Measurements from ENCODE around the gene BHLHE40.
"Not testable (repeated sequence)": the region's sequence is repeated elsewhere in the genome, so short reads cannot be mapped to it uniquely, and the experiment has no call there.

The BHLHE40 gene

DNA sequence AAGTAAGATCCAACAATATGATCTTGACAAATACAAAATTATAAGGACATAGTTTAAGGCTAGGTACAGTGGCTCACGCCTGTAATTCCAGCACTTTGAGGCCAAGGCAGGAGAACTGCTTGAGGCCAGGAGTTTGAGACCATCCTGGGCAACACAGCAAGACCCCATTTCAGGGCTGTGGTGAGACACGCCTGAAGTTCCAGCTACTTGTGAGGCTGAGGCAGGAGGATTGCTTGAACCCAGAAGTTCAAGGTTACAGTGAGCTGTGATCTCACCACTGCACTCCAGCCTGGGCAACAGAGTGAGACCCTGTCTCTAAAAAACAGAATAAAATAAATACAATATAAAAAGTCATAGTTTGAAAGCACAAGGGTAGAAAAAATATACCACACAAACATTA is 17.4 kb upstream of the BHLHE40 start:
- not testable (repeated sequence) for DNase-seq (ENCODE audit: low spot score)

DNA sequence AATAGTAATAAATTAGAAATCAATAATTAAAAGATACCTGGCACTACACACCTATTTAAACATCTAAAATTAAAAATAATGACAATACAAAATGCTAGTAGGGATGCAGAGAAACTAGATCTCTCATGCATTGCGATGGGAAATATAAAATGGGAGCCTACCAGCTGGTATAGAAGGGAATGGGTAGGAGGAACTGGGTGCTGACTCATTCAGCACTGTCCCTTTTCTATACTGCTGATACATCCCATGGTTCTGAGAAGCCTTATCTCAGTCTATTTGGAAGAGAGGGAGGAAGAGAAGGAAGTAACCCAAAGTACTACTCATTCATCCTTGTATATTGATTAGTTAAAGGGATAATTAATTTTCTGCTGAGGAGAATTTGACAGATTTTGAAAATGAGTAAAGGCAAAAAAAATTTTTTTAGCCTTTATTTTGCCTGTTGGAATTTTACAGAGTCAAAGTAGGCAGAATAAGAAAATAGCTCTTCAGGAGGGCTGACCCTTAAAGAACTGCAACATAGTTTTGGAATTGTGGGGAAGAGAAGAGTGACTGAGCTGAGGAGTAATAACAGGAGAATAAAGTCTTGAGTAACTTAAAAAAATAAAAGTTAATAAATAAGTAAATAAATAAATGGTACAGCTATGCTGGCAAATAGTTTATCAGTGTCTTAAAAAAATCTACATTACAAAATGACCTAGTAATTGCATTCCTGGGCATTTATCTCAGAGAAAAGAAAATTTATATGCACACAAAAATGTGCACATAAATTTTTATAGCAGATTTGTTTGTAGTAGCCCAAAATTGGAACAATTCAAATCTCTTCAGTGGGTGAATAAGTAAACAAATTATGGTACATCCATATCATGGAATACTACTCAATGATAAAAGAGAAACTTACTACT is 15.3 kb upstream of the BHLHE40 start:
- DNase-seq (ENCODE audit: low spot score): no peak

DNA sequence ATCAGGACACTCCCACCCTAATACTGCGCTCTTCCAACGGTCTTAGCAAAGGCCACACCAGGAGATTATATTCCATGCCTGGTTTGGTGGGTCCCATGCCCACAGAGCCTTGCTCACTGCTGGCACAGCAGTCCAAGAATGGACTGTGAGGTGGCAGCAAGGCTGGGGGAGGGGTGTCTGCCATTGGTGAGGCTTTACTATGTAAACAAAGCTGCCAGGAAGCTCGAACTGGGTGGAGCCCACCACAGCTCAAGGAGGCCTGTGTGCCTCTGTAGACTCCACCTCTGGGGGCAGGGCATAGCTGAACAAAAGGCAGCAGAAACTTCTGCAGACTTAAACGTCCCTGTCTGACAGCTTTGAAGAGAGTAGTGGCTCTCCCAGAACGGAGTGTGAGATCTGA is 13.2 kb upstream of the BHLHE40 start:
- DNase-seq (ENCODE audit: low spot score): not testable (repeated sequence)

DNA sequence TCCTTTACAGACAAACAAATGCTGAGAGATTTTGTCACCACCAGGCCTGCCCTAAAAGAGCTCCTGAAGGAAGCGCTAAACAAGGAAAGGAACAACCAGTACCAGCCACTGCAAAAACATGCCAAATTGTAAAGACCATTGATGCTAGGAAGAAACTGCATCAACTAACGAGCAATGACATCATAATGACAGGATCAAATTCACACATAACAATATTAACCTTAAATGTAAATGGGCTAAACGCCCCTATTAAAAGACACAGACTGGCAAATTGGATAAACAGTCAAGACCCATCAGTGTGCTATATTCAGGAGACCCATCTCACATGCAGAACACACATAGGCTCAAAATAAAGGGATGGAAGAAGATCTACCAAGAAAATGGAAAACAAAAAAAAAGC is 11.6 kb upstream of the BHLHE40 start:
- not testable (repeated sequence) for DNase-seq (ENCODE audit: low spot score)

DNA sequence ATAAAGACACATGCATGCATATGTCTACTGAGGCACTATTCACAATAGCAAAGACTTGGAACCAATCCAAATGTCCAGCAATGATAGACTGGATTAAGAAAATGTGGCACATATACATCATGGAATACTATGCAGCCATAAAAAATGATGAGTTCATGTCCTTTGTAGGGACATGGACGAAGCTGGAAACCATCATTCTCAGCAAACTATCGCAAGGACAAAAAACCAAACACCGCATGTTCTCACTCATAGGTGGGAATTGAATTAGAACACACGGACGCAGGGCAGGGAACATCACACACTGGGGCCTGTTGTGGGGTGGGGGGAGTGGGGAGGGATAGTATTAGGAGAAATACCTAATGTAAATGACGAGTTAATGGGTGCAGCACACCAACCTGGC is 7.8 kb upstream of the BHLHE40 start:
- DNase-seq (ENCODE audit: low spot score): not testable (repeated sequence)

DNA sequence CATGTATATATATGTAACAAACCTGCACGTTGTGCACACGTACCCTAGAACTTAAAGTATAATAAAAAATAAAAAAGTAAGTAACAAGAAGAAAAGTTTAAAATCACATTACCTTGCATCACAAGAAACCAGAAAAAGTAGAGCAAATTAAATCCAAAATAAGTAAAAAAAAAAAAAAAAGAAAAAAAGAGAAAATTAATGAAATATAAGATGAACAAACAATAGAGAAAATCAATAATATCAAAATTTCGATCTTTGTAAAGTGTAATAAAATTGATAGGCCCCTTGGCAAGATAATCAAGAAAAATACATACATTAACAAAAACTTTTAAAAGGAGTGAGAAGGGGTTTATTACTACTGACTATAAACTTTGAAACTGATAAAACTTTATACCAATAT is 7.4 kb upstream of the BHLHE40 start:
- no peak for DNase-seq (ENCODE audit: low spot score)

DNA sequence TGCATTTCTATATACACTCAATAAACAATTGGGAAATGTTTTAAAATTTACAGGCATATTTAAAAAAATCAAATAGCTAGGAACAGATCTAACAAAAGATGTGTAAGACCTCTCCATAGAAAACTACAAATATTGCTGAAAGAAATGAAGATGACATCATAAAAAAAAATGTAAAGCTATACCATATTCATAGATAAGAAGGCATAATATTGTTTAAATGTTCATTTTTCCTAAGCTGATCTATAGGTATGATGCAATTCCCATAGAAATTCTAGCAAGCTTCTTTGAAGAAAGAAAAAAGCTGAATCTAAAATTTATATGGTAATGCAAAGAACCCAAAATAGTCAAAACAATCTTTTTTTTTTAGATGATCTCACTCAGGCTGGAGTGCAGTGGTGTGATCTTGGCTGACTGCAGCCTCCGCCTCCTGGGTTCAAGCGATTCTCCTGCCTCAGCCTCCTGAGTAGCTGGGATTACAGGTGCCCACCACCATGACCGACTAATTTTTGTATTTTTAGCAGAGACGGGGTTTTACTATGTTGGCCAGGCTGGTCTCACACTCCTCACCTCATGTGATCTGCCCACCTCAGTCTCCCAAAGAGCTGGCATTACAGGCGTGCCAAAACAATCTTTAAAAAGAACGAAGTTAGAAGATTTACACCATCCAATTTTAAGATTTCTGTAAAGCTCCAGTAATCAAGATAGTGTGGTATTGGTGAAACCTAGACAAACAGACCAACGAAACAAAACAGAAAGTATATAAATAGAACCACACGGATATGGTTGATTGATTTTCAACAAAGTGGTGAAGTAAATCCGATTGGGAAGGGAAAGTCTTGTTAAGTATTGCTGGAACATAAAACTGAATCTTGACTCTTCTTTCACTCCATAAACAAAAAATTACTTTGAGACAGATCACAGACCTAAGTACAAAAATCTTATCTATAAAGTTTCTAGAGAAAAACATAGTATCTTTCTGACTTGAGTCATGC is 6.3 kb upstream of the BHLHE40 start:
- no peak for DNase-seq (ENCODE audit: low spot score)

DNA sequence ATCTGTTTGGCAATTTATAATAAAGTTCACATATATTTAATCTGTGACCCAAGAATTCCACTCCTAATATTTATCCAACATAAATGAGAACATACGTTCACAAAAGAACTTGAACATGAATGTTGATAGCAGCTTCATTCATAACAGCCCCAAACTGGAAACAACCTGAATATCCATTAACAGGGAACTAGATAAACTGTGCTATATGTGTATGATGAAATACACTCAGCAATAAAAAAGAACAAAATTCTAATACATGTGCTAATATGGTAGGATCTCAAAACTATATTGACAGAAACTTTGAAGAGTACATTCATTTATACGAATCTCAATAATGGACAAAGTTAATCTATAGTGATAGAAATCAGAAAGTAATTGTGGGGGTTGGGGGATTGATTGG is 5.1 kb upstream of the BHLHE40 start:
- no peak for DNase-seq (ENCODE audit: low spot score)

DNA sequence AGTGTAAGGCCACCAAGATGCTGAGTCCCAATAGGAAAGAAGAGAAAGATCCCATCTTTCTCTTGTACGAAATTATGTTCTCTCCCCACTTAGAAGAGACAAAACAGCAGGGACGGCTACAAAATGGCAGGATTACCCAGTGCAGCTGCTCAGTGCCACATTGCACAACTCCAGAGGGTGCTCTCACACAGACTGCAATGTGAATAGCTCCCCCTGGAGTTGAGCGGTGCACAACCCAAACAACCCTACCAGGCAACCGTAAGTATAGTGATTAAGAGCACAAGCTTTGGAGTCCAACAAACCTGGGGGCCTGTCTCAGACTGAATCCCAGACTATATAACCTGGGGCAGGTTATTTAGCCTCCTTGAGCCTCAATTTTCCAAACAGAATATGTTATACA is 3.1 kb upstream of the BHLHE40 start:
- DNase-seq (ENCODE audit: low spot score): peak; percentile 55

DNA sequence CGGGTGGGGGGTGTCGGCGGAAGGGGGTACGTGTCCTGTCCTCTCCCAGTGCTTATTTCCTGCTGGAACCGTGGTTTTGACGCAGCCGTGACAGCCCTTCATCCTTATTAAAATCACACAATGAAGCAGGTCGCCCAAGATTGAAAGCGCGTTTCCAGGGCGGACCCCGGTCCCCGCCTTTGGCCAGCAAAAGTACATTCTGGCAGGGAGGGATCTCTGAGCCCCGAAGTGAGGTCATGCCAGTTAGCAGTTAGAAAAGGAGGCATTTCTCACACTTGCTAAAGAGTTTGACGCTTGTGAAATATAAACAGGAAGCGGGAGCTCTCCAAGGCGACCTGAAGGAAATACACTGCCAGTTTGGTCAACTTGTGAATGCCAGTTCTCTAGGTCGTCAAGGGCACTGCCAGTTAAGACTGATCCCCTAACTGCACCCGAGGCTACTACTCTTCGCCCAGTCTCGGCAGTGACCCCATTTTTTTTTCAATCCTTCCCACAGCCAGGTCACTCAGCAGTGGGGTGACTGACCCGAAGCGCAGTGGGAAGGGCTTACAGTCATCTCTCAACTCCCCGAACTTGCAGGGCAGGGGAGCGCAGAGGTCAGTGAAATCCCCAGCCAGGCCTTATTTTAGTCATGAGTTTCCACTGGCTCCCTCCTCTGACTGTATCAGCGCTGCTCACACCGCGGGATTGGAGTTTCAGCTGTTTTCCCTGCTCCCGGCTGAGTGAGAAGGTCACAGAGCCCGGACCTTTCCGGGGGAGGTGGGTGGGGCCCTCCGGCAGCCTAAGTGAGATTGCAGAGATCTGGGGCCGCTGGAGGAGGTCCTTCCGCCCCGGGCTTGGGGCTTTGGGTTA is 2.0 kb upstream of the BHLHE40 start:
- DNase-seq (ENCODE audit: low spot score): peak; percentile 82

DNA sequence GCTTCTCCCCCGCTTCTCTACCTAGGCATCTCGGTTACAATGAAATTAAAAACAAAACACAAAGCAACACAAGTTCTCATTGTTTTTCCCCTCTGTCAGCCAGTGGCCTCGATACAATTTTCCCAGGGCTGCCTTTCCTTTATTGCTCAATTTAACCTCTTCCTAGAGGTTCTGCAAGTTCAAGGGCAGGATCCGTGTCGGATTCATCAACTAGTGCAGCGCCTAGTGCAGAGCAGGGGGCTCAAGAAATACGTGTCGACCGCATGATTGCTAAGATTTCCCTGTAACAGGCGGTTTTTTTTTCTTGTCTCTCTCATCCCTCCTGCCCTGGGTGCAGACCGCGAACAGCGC is 1.4 kb upstream of the BHLHE40 start:
- DNase-seq (ENCODE audit: low spot score): no peak

DNA sequence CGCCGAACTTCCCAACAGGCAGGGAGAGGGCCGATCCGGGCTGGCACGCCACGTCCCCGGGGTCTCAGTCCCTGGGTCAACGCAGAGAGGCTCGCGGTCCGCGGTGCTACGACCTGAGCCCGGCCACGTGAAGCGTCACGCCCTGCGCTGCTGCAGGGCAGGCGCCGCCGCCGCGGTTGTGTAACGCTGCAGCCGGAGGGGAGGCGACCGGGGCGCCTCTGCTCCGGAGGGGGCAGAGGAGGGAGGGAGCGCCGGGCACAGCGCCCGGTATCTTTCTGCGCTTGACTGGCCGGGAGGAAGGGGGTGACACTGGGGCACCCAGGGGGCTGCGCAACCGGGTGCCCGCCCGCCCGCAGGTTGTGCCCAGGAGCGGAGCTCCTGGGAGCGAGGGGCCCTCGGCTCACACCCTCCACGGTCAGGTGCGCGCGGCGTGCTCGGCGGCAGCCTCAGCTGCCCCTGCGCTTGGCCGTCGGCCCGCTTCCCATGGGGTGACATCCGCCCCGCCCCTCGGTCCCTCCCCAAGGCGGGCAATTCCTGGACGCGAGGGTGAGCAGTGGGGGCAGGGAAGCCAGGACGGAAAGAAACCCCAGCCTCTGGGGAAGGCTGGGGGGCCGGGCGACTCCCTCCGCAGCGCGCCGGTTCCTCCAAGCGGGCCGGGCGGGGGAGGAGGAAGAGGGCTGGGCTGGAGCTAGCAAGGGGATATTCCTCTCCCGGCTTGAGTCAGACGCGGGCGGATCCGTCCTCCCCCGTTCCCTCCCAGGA is 852 bp upstream of the BHLHE40 start:
- peak; percentile 94 for DNase-seq (ENCODE audit: low spot score)

DNA sequence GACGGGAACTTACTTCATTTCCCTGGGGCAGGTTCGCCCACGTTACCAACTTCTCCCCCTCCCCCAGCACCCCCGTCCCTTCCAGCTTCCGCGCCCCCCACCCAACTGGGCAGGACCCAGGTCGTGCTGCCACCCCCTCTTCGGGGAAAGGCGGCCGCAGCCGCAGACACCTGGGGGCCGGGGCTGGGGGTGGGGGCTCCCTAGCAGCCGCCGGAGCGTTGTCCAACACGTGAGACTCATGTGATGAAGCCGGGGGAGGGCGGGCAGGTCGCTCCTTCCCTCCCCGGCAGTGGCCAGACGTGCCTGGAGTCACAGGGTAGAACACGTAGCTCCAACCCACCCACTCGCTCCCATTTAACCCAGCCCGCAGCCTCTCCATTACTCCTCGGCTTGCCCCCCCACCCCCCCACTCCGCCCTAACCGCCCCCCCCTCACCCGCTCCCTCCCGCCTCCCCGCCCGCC is 240 bp upstream of the BHLHE40 start:
- DNase-seq (ENCODE audit: low spot score): peak; percentile 95

DNA sequence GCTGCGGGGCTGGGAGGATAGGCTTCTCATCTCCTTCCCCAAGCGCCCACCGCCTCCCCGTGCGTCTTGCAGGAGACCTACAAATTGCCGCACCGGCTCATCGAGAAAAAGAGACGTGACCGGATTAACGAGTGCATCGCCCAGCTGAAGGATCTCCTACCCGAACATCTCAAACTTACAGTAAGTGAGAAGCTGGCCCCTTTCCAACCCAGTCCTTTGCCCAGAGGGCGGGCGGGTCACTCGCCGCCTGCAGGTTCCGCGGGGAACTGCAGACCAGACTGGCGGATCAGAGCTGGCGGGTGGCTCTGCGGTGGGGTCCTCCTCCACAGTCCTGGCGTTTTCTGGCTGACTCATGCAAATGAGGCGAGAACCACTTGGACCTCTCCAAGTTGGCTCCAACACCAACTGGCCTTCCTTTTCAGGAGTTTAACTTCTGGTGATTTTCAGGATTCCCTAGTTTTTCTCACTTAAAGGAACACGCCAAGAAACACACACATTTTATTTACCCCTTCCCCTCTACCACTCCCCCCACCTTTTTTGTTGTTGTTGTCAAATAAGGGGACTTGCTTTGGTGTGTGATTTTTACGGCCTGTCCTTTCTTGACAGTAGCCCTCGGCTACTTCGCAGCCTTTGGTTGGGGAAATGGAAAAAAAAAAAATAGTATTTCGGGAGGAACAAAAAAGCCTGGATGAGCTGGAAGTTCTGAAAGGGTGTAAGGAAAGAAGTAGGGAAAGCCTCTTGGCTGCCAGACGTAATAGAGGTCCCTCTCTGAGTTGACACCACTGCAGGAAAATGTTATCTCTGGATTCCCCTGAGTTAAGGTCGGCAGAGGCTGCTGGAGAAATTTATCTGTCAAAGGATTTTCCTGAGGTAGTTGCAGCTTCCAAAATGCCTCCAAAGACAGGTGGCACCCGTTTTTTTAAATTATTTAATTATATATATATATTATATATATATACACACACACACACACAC is 1.3 kb downstream of the BHLHE40 start:
- DNase-seq (ENCODE audit: low spot score): peak; percentile 92

DNA sequence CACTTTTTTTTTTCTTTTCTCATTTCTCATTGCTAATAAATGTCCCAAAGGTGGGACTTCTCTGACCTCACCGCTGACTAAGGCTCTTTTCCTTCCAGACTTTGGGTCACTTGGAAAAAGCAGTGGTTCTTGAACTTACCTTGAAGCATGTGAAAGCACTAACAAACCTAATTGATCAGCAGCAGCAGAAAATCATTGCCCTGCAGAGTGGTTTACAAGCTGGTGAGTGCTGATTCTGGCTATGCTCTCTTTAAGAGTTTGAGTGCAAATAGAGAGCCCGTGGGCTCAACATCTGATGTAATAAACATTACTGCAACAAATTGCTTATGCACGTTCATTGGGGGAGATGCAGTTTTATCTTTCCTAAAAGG is 2.0 kb downstream of the BHLHE40 start:
- no peak for DNase-seq (ENCODE audit: low spot score)

DNA sequence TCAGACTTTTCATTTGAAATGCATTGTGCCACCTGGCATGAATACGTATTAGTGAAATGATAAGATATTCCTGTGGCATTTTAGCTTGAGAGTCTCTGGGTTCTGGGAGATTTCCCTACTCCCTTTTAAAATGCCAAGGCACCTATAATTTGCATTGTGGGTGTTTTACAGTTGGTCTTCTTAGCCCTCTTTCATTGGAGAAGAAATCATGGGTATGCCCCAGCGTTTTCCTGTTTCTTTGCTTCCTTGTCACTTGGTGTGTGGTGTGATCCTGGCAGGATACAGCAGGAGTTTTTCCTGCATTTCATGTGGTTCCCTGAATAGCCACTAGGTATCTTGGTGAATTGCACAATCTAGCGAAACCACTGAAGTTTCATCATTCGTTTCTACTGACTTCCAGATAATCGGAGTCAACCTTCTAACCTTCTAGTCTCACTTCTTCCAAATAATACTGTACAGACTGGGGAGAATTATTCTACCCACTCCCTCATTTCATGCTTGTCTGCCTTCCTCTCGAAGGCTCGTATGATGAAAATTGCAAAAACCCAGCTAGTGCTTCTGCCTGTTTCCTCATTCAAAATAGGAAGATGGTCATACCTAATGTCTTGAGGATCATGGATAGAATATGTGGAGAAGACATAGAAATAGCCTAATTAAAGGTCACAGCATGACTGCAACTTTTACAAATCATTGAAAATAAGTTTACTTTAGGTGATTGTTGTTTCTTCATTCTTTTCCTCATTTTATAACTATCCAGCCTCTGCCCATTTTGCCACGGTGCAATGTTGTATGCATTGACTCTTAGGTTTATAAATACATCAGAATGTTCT is 2.6 kb downstream of the BHLHE40 start:
- DNase-seq (ENCODE audit: low spot score): peak; percentile 70

DNA sequence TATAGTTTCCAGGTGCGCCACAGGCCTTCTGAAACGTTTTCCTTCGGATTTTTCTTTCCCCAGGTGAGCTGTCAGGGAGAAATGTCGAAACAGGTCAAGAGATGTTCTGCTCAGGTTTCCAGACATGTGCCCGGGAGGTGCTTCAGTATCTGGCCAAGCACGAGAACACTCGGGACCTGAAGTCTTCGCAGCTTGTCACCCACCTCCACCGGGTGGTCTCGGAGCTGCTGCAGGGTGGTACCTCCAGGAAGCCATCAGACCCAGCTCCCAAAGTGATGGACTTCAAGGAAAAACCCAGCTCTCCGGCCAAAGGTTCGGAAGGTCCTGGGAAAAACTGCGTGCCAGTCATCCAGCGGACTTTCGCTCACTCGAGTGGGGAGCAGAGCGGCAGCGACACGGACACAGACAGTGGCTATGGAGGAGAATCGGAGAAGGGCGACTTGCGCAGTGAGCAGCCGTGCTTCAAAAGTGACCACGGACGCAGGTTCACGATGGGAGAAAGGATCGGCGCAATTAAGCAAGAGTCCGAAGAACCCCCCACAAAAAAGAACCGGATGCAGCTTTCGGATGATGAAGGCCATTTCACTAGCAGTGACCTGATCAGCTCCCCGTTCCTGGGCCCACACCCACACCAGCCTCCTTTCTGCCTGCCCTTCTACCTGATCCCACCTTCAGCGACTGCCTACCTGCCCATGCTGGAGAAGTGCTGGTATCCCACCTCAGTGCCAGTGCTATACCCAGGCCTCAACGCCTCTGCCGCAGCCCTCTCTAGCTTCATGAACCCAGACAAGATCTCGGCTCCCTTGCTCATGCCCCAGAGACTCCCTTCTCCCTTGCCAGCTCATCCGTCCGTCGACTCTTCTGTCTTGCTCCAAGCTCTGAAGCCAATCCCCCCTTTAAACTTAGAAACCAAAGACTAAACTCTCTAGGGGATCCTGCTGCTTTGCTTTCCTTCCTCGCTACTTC is 3.8 kb downstream of the BHLHE40 start:
- no peak for DNase-seq (ENCODE audit: low spot score)
